Activated naive CD8-positive, alpha-beta T cell treated with anti-CD3 and anti-CD28 coated beads, Interleukin-2, amount 10 ng/mL, durations not matched to agents 7 days and 5 days (primary cell): Measurements from ENCODE around the gene KCNMB2. TPM values are rescaled to one million over a fixed set of nuclear protein-coding genes. Genes with fewer than 3 reads are reported as not detected.
"Not testable (repeated sequence)": the region's sequence is repeated elsewhere in the genome, so short reads cannot be mapped to it uniquely, and the experiment has no call there.

Experiments used
- ATAC-seq: fragments of 150-1000 bp; cut with Tn5 transposase; one replicate; pipeline ENCODE4 v1.10.0; 2021; ENCODE audit warnings: low read depth, moderate library complexity
- POLR2A ChIA-PET: fragments of 350-600 bp; sonication (Branson Sonifier 250); formaldehyde crosslinking; loops from one replicate; lab custom pipeline; 2021; ENCODE audit warnings: antibody characterized with exemption; lab: Charles Lee
- DNase-seq: peaks from one replicate; pipeline ENCODE4 v3.0.0; 2021
- H3K27ac Mint-ChIP-seq: one replicate; pipeline ENCODE4 v1.8.0; 2022; ENCODE audit warnings: mild to moderate bottlenecking, mixed read lengths
- H3K27me3 Mint-ChIP-seq: one replicate; pipeline ENCODE4 v1.8.0; 2022; ENCODE audit warnings: mild to moderate bottlenecking, moderate library complexity, mixed read lengths
- H3K36me3 Mint-ChIP-seq: one replicate; pipeline ENCODE4 v1.8.0; 2021; ENCODE audit warnings: mild to moderate bottlenecking, mixed read lengths
- H3K4me1 Mint-ChIP-seq: one replicate; pipeline ENCODE4 v1.8.0; 2021; ENCODE audit warnings: mixed read lengths
- H3K4me3 Mint-ChIP-seq: one replicate; pipeline ENCODE4 v1.8.0; 2022; ENCODE audit warnings: mild to moderate bottlenecking, moderate library complexity, mixed read lengths
- H3K9me3 Mint-ChIP-seq: one replicate; pipeline ENCODE4 v1.8.0; 2021; ENCODE audit warnings: mixed read lengths
- total RNA-seq, 2 experiments: library from RNA; stranded (reverse); gene quantifications; one replicate each; pipeline ENCODE4 v1.2.3, GENCODE V29; 2021

KCNMB2 gene
- total RNA-seq, 2 experiments from 2014 or later = not detected

GRCh38 chr3:178859386-178859785 lies 323.1 kb downstream of the KCNMB2 start:
- H3K9me3 Mint-ChIP-seq = peaks cover 5% of the 10 kb centered on the region
- no peaks in the 10 kb centered on the region for H3K36me3 Mint-ChIP-seq
- no peak overlapping the region for H3K27ac Mint-ChIP-seq
- ATAC-seq (no peak), DNase-seq (no peak)
- H3K4me3 Mint-ChIP-seq = no peak overlapping the region
- H3K27me3 Mint-ChIP-seq = no peaks in the 10 kb centered on the region
- no peaks in the 10 kb centered on the region for H3K4me1 Mint-ChIP-seq
- POLR2A ChIA-PET = no interaction called here

GRCh38 chr3:178859900-178860436 lies 323.7 kb downstream of the KCNMB2 start:
- H3K4me1 Mint-ChIP-seq, H3K4me3 Mint-ChIP-seq, H3K27me3 Mint-ChIP-seq, H3K9me3 Mint-ChIP-seq, ATAC-seq, DNase-seq, H3K27ac Mint-ChIP-seq, POLR2A ChIA-PET, H3K36me3 Mint-ChIP-seq: not testable (repeated sequence)

GRCh38 chr3:178868681-178869080 lies 332.4 kb downstream of the KCNMB2 start:
- no peaks in the 10 kb centered on the region for H3K4me1 Mint-ChIP-seq

GRCh38 chr3:178870085-178870484 lies 333.8 kb downstream of the KCNMB2 start:
- Mint-ChIP-seq H3K36me3 (no peaks in the 10 kb centered on the region), H3K27ac (no peak overlapping the region)
- POLR2A ChIA-PET = no interaction called here

More at GRCh38 chr3:178868681-178869080, 332.4 kb downstream of the KCNMB2 start:
- no peak for DNase-seq
- Mint-ChIP-seq H3K27me3 (no peaks in the 10 kb centered on the region), H3K4me3 (no peak overlapping the region), H3K27ac (no peak overlapping the region), H3K36me3 (no peaks in the 10 kb centered on the region), H3K9me3 (no peaks in the 10 kb centered on the region)
- ATAC-seq = no peak
- POLR2A ChIA-PET = no interaction called here

GRCh38 chr3:178875157-178875556 lies 338.9 kb downstream of the KCNMB2 start:
- Mint-ChIP-seq H3K4me1 (no peaks in the 10 kb centered on the region), H3K27ac (no peak overlapping the region), H3K27me3 (no peaks in the 10 kb centered on the region), H3K36me3 (no peaks in the 10 kb centered on the region), H3K9me3 (no peaks in the 10 kb centered on the region), H3K4me3 (no peak overlapping the region)
- ATAC-seq (no peak), DNase-seq (no peak)
- POLR2A ChIA-PET = no interaction called here

More at GRCh38 chr3:178870085-178870484, 333.8 kb downstream of the KCNMB2 start:
- ATAC-seq (no peak), DNase-seq (no peak)
- Mint-ChIP-seq H3K27me3 (no peaks in the 10 kb centered on the region), H3K4me3 (no peak overlapping the region), H3K9me3 (no peaks in the 10 kb centered on the region), H3K4me1 (no peaks in the 10 kb centered on the region)

GRCh38 chr3:178875836-178876235 lies 339.6 kb downstream of the KCNMB2 start:
- no peaks in the 10 kb centered on the region for H3K36me3 Mint-ChIP-seq
- H3K4me1 Mint-ChIP-seq = no peaks in the 10 kb centered on the region
- no peak overlapping the region for H3K27ac Mint-ChIP-seq
- POLR2A ChIA-PET = no interaction called here
- ATAC-seq (no peak), DNase-seq (no peak)
- no peaks in the 10 kb centered on the region for H3K9me3 Mint-ChIP-seq
- no peak overlapping the region for H3K4me3 Mint-ChIP-seq
- H3K27me3 Mint-ChIP-seq = no peaks in the 10 kb centered on the region

- POLR2A ChIA-PET = no interaction called here
- Mint-ChIP-seq H3K9me3 (no peaks in the 10 kb centered on the region), H3K4me3 (no peak overlapping the region), H3K36me3 (no peaks in the 10 kb centered on the region), H3K4me1 (no peaks in the 10 kb centered on the region), H3K27ac (no peak overlapping the region), H3K27me3 (no peaks in the 10 kb centered on the region)
- ATAC-seq (no peak), DNase-seq (no peak)
Measured at GRCh38 chr3:178880274-178880673, 344.0 kb downstream of the KCNMB2 start.
